Calu3 (cell line): ENCODE measurements around the gene GFRA1. TPM values are rescaled to one million over a fixed set of nuclear protein-coding genes. Genes with fewer than 3 reads are reported as not detected.

Experiments
- BruUV-seq: library from RNA; stranded (reverse); fragments of 400-500 nt; replicated peaks from 2 replicates; lab custom pipeline; 2021; lab: Mats Ljungman, UMichigan
- CTCF ChIA-PET: fragments of 300-600 bp; sonication (Branson Sonifier 250); formaldehyde crosslinking; loops from one replicate; lab custom pipeline; 2022; ENCODE audit warnings: antibody characterized with exemption; lab: Charles Lee
- DNase-seq: peaks from one replicate; pipeline ENCODE4 v3.0.0; 2022
- H3K27ac Mint-ChIP-seq: one replicate; pipeline ENCODE4 v1.8.0; 2022; ENCODE audit warnings: mixed read lengths; ENCODE audit not compliant: unreplicated experiment
- H3K27me3 Mint-ChIP-seq: one replicate; pipeline ENCODE4 v1.8.0; 2022; ENCODE audit warnings: mixed read lengths; ENCODE audit not compliant: unreplicated experiment
- H3K36me3 Mint-ChIP-seq: one replicate; pipeline ENCODE4 v1.8.0; 2022; ENCODE audit warnings: mild to moderate bottlenecking, moderate library complexity, mixed read lengths; ENCODE audit not compliant: insufficient read depth, unreplicated experiment
- H3K4me1 Mint-ChIP-seq: one replicate; pipeline ENCODE4 v1.8.0; 2022; ENCODE audit warnings: mild to moderate bottlenecking, low read depth, mixed read lengths; ENCODE audit not compliant: unreplicated experiment
- H3K4me3 Mint-ChIP-seq: one replicate; pipeline ENCODE4 v1.8.0; 2022; ENCODE audit warnings: mild to moderate bottlenecking, low read depth, moderate library complexity, mixed read lengths; ENCODE audit not compliant: unreplicated experiment
- H3K9me3 Mint-ChIP-seq: one replicate; pipeline ENCODE4 v1.8.0; 2022; ENCODE audit warnings: low read depth, mixed read lengths; ENCODE audit not compliant: unreplicated experiment
- CTCF ChIP-seq: fragments of 200-600 bp; IDR thresholded peaks from one replicate; pipeline ENCODE4 v1.8.0; 2022; ENCODE audit warnings: antibody characterized with exemption; ENCODE audit not compliant: unreplicated experiment
- intact Hi-C: fragments of 100-400 bp; cut with micrococcal nuclease; formaldehyde crosslinking; loops from one replicate; pipeline ENCODE4 v1.10.0; 2022; ENCODE audit not compliant: unreplicated experiment
- total RNA-seq: library from RNA; stranded (reverse); gene quantifications from 2 replicates; pipeline ENCODE4 v1.2.3, GENCODE V29; 2022

The GFRA1 gene
- total RNA-seq, 1 experiment from 2014 or later = not detected

GRCh38 chr10:116155191-116155590 lies 117.8 kb downstream of the GFRA1 start:
- CTCF ChIA-PET = no interaction called here
- Mint-ChIP-seq H3K27ac (no peak overlapping the region), H3K4me3 (no peak overlapping the region), H3K9me3 (peaks cover 3% of the 10 kb centered on the region), H3K4me1 (no peaks in the 10 kb centered on the region), H3K36me3 (no peaks in the 10 kb centered on the region), H3K27me3 (peaks cover 12% of the 10 kb centered on the region)
- no peak for DNase-seq
- TF ChIP-seq CTCF = no peak
- intact Hi-C loops = no loop called here
- BruUV-seq = no TSS peak

- Mint-ChIP-seq H3K4me1 (no peaks in the 10 kb centered on the region), H3K27me3 (peaks cover 12% of the 10 kb centered on the region)
Measured at GRCh38 chr10:116154651-116155050, 118.4 kb downstream of the GFRA1 start.

GRCh38 chr10:116151076-116151475 lies 121.9 kb downstream of the GFRA1 start:
- no TSS peak for BruUV-seq
- DNase-seq = no peak

More at GRCh38 chr10:116154651-116155050, 118.4 kb downstream of the GFRA1 start:
- peaks cover 3% of the 10 kb centered on the region for H3K9me3 Mint-ChIP-seq
- intact Hi-C loops = no loop called here
- no peaks in the 10 kb centered on the region for H3K36me3 Mint-ChIP-seq
- CTCF ChIA-PET = no interaction called here
- DNase-seq = no peak
- TF ChIP-seq CTCF = no peak
- no TSS peak for BruUV-seq
- no peak overlapping the region for H3K27ac Mint-ChIP-seq
- H3K4me3 Mint-ChIP-seq = no peak overlapping the region

GRCh38 chr10:116150606-116151005 lies 122.4 kb downstream of the GFRA1 start:
- H3K27ac Mint-ChIP-seq = no peak overlapping the region
- no TSS peak for BruUV-seq
- H3K36me3 Mint-ChIP-seq = no peaks in the 10 kb centered on the region
- H3K27me3 Mint-ChIP-seq = peaks cover 12% of the 10 kb centered on the region
- TF ChIP-seq CTCF = no peak
- H3K4me3 Mint-ChIP-seq = no peak overlapping the region
- peaks cover 5% of the 10 kb centered on the region for H3K9me3 Mint-ChIP-seq
- CTCF ChIA-PET = no interaction called here
- DNase-seq = no peak
- H3K4me1 Mint-ChIP-seq = no peaks in the 10 kb centered on the region
- intact Hi-C loops = no loop called here

More at GRCh38 chr10:116151076-116151475, 121.9 kb downstream of the GFRA1 start:
- no peak overlapping the region for H3K4me3 Mint-ChIP-seq
- CTCF ChIA-PET = no interaction called here
- no peaks in the 10 kb centered on the region for H3K4me1 Mint-ChIP-seq
- TF ChIP-seq CTCF = no peak
- no peaks in the 10 kb centered on the region for H3K36me3 Mint-ChIP-seq
- no peak overlapping the region for H3K27ac Mint-ChIP-seq
- H3K9me3 Mint-ChIP-seq = peaks cover 5% of the 10 kb centered on the region
- H3K27me3 Mint-ChIP-seq = peaks cover 12% of the 10 kb centered on the region
- intact Hi-C loops = no loop called here
